GM06990 (cell line): ENCODE results near the gene ADAMTS13.

Source experiments
- DNase-seq: peaks from one replicate; pipeline ENCODE4 v3.0.0-alpha.2; 2011; ENCODE audit not compliant: insufficient read length; ENCODE audit errors: extremely low read depth
- H3K27me3 ChIP-seq: replicated peaks from 2 replicates; pipeline ENCODE4 v1.6.0; 2011; ENCODE audit warnings: low read length; ENCODE audit not compliant: control insufficient read depth, insufficient read depth
- H3K36me3 ChIP-seq: 2 replicates; pipeline ENCODE4 v1.5.1; 2011; ENCODE audit warnings: low read length; ENCODE audit not compliant: control insufficient read depth, insufficient read depth
- H3K4me3 ChIP-seq: replicated peaks from 2 replicates; pipeline ENCODE4 v1.5.1; 2011; ENCODE audit warnings: low read depth, mild to moderate bottlenecking, control low read depth, low read length
- TF ChIP-seq, protein P1 (sequence below): IDR thresholded peaks from 2 replicates; pipeline ENCODE4 v1.5.1; 2011; ENCODE audit warnings: low read length, control low read depth, mild to moderate bottlenecking, inconsistent platforms; ENCODE audit not compliant: insufficient read depth, poor library complexity, severe bottlenecking

The ADAMTS13 gene

DNA sequence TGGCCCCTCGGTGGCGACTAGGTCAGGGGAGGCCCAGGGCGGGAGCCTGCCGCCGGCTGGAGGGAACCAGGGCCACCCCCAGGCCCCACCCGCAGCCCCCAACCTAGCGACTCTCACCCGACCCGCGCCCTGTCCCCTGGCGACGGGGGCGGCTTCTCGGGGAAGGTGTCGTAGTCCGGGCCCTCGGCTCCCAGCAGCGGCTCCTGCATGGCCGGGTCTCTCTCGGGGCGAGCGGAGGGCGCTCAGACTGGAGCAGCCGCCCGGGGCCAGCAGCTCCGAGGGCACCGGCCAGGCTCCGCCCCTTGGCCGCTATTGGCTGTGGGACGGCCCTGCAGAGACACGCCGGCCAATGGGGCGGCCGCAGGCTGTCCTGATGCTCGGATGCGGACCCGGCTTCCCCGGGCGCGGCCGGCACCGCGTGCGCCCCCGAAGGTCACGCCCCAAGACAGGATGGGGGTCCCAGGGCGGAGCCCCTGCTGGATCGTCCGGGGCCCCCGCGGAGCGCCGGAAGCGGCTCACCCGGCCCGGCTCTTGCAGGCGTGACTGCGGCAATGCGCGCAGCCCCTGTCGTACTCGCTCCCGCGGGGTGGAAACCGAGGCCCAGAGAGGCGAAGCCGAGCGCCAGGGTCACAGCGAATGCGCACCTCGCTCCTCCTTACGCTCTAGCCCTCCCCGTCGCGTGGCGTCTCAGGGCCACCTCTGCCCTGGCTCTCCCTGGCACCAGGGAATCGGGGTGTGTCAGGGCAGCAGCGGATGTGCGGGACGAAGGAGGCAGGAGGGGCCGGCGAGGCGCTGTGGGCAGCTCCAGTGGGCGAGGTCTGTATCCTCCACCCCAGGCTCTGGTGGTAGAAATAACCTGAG lies 56.9 kb downstream of the ADAMTS13 start, which contains the start of gene SLC2A6:
Gene SLC2A6, minus strand, starts transcription at position 249 of the 861 bp plus-strand sequence. Its CDS starts 40 bp downstream, at position 209.
- Histone ChIP-seq H3K36me3 (peaks cover 23% of the 10 kb centered on the region), H3K27me3 (no peaks in the 10 kb centered on the region), H3K4me3 (peak within 1 kb of the TSS; percentile 88)
- TF ChIP-seq, protein P1, sequence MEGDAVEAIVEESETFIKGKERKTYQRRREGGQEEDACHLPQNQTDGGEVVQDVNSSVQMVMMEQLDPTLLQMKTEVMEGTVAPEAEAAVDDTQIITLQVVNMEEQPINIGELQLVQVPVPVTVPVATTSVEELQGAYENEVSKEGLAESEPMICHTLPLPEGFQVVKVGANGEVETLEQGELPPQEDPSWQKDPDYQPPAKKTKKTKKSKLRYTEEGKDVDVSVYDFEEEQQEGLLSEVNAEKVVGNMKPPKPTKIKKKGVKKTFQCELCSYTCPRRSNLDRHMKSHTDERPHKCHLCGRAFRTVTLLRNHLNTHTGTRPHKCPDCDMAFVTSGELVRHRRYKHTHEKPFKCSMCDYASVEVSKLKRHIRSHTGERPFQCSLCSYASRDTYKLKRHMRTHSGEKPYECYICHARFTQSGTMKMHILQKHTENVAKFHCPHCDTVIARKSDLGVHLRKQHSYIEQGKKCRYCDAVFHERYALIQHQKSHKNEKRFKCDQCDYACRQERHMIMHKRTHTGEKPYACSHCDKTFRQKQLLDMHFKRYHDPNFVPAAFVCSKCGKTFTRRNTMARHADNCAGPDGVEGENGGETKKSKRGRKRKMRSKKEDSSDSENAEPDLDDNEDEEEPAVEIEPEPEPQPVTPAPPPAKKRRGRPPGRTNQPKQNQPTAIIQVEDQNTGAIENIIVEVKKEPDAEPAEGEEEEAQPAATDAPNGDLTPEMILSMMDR, result no peak
- peak; percentile 90 for DNase-seq

GRCh38 chr9:133483611-133484010 lies 61.4 kb downstream of the ADAMTS13 start:
- TF ChIP-seq, protein P1, result no peak
- Histone ChIP-seq H3K36me3 (no peaks in the 10 kb centered on the region), H3K27me3 (no peaks in the 10 kb centered on the region; the same call in 1 of the 2 replicates), H3K4me3 (no peak overlapping the region)
- no peak for DNase-seq

- Histone ChIP-seq H3K27me3 (no peaks in the 10 kb centered on the region; the same call in 1 of the 2 replicates), H3K36me3 (no peaks in the 10 kb centered on the region), H3K4me3 (no peak overlapping the region)
- no peak for DNase-seq
- TF ChIP-seq, protein P1, result no peak
Observed at GRCh38 chr9:133484671-133485437, 62.7 kb downstream of the ADAMTS13 start.

- peak; percentile 62 for DNase-seq
- no peaks in the 10 kb centered on the region for H3K36me3 ChIP-seq
- H3K4me3 ChIP-seq, result peak overlapping the region; percentile 38
- no peaks in the 10 kb centered on the region; the same call in 1 of the 2 replicates for H3K27me3 ChIP-seq
- TF ChIP-seq, protein P1, result peak; percentile 44
Observed at GRCh38 chr9:133485531-133486260, 63.5 kb downstream of the ADAMTS13 start.

DNA sequence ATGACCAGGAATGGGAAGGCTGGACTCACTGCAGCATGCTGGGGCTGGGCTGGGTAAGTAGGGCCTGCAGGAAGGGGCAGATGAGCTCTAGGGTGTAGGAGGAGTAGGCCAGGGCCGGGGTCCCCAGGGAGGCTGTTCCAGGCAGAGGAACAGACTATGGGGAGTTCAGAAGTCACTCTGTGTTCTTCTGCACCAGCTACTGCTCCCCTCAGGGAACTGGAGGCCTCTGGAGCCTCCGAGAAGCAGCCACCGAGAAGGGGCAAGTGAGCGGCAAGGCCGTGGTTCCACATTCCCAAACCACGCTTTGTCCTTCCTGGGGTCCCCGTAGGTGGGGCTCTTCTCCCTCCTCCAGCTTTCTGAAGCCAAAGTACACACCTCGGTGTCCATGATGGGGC lies 65.2 kb downstream of the ADAMTS13 start:
- Histone ChIP-seq H3K36me3 (no peaks in the 10 kb centered on the region), H3K27me3 (no peaks in the 10 kb centered on the region; the same call in 1 of the 2 replicates), H3K4me3 (no peak overlapping the region)
- TF ChIP-seq, protein P1, result no peak
- no peak for DNase-seq
